Stimulated activated CD4-positive, alpha-beta T cell treated with anti-CD3 and anti-CD28 coated beads, Interleukin-4, amount 100 ng/mL, for 24 hours (primary cell): ENCODE results near the gene HOPX.
"Not testable (repeated sequence)": the region's sequence is repeated elsewhere in the genome, so short reads cannot be mapped to it uniquely, and the experiment has no call there.

ENCODE experiments used
- DNase-seq: peaks from one replicate; pipeline ENCODE4 v3.0.0-alpha.2; 2020

HOPX gene

DNA sequence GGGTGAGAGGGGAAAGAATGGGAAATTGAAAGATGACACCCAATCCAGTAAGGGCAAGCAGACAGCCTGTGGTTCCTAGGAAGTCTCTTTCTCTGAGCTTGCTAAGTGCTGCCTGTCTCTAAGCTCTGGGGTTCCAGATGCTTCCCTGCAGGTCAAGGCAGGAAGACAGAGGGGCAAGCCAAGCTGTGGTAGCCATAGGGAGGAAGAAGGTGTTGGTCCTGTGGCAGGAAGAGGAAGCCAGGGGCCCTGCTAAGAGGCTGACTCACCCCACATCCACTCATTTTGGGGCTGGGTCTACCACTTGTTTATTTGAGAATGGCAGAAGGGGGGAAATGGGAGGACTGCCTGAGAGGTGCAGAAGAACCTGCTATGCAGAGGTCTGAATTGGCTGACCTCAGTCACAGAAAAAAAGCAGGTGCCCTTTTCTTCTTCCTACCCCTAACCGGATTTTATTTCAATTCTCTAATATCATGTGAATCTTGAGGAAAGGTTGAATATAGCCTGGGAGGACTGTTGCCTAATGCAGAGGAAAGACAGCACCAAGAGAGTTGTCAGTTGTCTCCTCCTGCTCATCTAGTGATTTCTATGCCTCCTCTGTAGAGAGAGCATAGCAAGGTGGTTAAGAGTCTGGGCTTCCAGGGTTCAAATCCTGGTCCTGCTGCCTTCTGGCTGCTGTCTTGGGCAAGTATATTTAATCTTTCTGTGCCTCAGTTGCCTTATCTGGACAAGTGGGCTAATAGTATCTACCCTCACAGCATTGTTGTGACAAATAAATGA is 27.4 kb downstream of the HOPX start:
- DNase-seq, result peak; percentile 35

DNA sequence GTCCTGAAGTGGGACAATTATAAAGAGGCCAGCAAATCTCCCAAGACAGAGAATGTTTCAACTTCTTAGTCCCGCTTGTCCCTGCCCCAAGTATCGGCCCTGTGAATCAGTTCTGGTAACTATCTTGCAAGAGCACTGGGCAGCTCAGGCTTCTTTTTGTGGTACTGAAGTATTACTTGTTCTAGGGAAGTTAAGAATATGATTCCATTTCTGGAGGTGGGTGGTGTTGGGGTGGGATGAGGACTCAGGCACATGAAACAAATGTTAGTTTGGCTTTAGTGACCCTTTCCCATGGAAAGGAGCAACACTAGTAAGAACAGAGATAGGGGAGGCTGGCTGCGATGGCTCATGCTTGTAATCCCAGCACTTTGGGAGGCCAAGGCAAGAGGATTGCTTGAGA is 28.9 kb downstream of the HOPX start:
- no peak for DNase-seq

DNA sequence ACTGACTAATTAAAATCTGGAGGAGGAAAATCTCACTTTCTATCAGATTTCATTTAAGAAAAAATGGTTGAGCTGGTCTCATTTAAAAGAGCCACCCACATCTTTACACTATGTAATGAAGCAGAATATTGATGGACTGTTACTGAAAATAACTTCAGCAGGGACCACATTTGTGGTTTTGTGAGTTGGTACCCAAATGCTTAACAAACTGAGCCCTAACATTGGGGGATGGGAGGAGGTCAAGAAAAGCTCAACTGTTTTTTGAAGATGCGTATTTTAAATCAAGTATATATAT is 30.1 kb downstream of the HOPX start:
- no peak for DNase-seq

DNA sequence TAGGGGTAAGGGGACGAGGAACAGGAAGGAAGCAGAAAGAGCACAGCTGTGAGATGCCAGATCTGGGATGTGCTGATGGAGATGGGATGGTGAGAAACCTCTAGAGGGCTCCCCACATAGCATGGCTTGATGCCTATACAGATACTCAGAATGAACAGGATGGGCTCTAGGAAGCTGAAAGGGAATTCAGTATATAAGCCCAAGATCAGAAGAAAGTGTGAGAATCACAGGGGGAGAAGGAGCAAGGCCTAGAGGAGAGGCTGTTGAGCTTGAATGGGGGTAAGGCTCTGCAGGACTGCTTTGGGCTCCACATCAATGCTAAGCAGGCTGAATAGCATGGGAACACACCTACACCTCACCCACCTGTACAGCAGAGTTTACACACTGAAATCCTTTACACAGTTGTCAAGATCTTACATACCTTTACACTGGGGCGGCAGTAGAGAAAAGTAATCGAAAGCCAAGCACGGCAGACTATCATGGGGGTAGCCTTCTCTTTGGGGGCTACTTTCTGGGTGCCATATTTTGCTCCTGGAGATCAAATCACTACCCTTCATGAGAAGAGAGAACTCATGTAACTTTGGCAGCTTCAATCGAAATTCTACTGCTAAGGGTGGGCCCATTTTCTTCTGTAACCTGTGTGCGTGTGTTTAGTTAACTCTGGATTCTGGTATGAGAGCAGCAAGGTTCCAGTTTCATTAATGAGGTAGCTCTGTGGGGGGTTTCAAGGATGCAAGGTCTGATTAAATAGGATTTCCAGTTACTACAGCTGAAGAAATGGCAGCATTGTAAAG is 30.6 kb downstream of the HOPX start:
- peak; percentile 42 for DNase-seq

DNA sequence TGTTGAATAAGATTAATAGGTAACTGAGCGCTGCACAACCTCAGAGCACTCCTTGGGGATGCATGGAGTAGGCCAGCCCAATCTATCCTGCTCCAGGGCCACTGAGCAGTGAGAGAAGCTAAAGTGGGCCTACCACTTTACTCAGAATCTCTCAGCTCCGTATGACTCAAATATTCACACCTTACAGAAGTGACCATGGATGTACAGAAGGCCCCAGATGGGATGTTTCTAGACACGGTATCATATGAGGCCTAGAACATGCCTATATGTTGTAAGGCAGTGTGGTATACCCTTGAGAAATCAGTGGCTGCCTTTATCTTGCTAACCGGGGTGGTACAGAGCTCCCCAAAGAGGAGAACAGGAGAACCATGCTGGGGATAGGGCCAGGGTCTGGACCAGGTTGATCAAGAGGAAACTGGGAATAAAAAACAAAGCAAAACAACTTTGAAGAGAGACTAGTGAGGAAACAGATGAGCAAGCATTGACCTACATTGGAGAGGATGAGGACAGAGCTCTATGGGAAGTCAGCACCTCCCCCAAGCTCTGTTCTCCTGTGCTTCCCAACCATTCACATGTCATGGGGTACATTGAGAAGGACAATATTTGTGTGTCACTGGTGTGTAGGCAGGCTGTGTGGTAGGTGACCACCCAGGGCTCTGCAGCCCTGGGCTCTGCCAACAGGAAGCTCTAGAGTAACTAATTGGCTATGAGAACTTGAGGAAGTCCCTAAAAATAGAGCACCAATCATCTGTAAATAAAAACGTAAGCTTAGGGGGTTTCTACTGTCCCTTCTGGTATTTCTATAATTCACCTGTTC is 31.4 kb downstream of the HOPX start:
- DNase-seq, result no peak

DNA sequence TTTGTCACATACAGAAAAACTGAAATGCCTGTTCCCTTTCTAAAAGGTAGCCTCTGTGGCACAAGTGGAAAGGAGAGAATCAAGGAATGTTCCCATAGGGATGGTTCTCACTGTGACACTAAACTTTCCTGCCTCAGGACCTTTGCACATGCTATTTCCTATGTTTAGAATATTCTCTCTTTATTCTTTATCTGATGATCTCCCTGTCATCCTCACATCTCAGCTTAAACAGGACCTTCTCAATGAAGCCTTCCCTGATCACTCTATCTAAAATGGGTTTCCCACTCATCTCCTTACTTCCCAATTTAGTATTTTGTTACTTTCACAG is 32.3 kb downstream of the HOPX start:
- DNase-seq, result no peak

DNA sequence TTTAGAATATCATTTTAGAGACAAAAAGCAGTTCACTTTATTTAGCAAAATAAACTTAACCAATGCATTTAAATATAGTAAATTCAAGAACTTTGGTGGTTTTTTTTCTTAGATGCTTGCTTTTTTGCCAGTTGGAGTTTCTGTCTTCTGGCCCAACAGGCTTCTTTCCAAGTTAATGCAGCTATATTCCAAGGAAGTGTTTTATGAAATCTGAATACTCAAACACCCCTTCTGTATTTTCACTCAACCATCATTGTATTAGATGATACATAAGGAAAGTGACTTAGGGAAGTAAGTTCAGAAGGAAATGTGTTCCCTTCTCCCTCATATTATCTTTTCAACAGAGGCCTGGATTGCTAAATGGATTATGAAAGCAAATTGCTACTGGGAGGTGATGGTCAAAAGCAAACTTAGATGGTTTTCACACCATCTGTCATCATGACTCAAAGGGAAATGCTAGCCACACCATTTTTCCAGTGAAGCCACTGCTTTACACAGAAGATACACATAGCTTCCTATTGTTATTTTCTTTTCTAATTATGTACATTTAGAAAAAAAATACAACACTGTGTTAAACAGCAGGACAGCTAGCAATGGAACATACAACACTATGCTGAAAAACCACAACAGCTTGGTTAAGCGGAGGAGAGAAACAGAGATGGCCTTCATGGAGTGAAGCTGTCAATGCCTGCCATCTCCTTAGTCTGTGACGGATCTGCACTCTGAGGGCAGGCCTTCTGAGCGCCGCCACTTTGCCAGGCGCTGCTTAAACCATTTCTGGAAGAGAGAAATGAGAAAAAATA is 32.9 kb downstream of the HOPX start:
- no peak for DNase-seq

DNA sequence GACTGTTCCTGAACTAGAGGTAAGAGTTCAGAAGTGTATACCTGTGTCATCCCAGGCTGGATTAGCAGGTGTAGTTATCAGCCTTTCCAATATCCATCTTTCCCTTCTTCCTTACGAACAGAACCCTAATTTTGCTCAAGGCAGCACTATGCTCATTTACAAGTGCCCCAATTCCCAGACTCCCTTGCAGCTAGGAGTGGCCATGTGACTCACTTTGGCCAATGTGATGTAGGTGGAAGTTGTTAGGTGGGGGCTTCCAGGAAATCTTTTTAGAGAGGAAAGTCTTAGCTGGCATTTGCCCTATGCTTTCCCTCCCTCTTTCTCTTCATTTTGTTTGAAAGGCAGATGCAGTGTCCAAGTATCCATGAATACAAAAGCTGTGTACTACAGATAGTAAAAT is 34.8 kb downstream of the HOPX start:
- no peak for DNase-seq

DNA sequence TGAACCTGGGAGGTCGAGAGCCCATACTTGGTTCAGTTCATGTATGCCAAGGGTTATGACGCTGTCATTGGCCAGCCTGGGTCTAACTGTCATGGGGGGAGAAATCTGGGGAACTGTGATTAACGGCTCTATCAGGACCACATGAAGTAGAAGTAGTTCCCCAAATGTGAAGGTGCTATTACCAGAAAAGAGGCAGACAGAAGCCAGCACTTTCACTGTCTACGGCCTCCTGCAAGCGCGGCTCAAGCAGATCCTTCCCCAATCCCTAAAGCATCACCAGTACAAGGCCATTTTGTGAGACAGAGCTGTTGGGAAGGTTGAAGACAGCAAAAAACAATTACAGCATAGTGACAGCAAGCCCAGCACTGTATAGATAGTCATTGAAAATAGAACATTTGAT is 37.5 kb downstream of the HOPX start:
- DNase-seq, result no peak

DNA sequence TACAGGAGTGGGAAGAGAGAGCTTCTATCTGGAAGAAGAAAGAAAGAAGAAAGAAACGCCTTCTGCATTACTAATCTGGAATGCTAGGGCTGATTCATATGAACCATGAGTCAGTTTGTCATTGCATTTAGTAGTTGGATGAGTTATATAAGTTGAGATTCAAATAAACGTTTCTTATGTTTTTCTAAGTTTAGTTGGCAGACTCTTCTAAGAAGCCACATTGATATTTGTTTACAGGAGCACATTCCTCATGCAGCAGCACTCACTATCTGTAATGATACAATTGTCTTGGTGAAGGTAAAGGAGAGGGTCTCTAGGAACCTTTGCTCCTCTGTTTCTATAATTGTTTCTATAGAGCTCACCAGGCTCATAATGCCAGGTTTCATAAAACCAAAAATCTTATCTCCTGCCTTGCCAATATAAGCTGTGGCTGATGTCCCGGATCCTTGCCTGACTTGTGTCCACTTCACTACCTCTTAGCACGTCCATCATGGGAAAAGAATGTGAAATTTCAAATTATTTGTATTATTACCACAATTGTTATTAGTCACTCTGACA is 39.5 kb downstream of the HOPX start:
- no peak for DNase-seq

DNA sequence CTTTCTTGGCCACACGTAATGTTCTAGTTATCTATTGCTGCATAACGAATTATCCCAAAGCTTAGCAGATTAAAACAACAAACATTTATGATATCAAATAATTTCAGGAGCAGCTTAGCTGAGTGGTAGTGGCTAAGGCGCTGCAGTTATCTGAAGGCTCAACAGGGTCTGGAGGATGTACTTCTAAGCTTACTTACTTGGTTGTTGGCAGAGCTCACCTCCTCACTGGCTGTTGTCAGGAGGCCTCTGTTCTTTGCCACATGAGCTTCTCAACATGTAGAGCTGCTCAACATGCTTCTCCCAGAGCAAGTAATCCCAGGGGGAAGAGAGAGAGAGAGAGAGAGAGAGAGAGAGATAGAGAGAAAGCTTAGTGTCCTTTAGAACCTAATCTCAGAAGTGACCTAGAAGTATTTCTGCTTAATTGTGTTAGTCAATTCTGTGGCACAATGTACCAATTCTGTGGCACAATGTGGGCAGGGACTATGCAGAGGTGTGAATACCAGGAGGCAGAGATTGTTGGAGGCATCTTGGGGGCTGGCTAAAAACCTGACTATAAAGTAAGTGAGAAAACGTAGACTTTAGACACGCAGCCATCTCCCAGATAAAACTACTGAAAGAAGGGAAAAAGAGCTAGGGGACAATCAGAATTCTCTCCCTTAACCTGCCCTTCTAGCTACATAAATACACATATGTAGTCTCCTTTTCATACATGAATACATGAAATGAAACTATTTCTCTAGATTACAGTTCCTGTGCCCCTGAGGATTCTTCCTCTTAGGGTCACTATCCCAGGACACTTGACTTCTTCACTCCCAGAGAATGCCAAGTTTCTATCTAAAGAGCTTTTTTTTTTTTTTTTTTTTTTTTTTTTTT is 40.2 kb downstream of the HOPX start:
- DNase-seq, result peak; percentile 27

DNA sequence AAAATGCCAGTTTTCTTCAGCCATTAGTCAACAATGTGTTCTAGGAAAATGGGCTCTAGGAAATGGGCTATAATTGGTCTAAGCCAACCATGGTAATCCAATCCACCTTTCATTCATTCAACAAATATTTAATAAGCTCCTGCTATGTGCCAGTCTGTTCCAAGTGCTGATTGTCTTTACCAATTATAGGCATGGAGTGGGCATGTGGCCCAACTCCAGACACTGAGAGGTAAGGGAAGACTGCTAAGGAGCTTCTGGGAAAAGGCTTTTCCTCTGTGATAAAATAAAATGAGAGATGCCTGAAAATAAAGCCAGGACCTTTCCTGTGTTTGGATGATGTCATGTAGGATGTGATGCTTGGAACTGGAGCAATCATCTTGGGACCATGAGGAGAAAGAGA is 43.3 kb downstream of the HOPX start:
- DNase-seq, result no peak

DNA sequence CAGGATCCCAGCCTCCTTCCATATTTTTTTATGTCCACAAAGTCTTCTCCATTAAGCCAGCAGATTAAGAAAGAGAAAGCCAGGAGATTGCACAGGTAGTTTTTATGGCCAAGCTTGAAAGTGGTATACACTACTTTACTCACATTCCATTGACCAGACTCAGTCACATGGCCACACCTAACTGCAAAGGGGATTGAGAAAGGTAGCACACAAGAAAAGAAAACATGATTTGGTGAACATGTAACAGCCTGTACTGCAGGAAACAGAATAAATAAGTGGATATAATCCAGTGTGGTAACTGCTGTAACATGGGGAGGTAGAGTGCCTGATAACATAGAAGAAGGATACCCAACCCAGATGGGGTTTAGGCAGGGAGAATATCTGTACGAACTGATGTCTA is 43.9 kb downstream of the HOPX start:
- DNase-seq, result no peak

DNA sequence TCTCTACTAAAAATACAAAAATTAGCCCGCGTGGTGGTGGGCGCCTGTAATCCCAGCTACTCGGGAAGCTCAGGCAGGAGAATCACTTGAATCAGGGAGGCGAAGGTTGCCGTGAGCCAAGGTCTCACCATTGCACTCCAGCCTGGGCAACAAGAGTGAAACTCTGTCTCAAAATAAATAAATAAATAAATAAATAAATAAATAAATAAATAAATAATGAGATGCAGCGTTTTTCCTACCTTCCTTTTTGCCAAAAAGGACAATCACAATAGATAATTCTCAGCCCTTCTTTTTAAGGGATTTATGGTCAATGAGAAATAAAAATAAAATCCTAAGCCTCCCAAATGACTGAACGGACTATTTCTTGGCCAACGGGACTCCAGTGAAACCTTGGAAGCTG is 46.1 kb downstream of the HOPX start:
- not testable (repeated sequence) for DNase-seq

DNA sequence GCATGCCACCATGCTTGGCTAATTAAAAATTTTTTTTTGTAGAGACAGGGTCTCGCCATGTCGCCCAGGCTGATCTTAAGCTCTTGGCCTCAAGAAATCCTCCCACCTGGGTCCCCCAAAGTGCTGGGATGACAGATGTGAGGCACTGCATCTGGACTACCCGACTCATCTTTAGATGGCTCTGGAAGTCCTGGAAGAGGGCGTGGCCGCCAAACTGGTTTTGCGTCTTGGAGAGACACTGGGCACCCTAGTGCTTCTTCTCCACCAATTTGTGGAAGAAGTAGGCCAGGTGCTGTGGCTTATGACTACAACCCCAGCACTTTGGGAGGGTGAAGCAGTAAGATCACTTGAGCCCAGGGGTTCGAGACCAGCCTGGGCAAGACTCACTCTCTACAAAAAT is 47.6 kb downstream of the HOPX start:
- no peak for DNase-seq

DNA sequence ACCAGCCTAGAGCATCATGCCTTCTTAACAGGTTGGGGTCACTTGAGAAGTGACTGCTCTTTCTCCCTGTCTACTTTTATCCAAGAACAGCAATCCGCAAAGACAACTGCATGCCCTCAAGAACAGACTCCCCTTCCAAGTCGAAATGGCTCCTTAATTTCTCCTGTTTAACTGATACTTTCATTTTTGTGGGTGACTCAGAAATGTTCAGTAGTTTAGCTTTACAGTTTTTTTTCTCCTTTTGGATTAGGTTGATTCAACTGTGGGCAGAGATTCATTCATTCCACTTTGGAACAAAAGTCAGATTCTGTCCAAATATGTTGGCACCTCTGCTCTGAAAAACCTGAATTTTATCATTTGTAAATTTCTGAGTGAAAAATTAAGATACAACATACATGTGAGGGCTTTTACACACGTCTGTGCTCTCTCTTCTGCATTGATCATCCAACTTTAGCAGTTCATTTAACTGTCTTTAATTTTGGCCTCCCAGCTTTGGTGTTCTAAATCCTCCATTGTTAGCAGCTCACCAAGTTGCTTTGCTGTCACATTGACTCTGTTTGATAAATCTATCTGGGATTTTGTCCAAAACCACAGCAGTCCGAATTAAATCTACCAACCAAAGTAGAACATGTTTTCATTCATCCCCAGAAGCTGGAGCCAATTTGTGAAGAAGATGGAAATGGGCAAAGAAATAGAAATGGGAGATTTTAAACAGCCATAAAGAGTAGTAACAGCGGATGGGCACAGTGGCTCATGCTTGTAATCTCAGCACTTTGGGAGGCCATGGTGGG is 50.0 kb downstream of the HOPX start:
- no peak for DNase-seq

DNA sequence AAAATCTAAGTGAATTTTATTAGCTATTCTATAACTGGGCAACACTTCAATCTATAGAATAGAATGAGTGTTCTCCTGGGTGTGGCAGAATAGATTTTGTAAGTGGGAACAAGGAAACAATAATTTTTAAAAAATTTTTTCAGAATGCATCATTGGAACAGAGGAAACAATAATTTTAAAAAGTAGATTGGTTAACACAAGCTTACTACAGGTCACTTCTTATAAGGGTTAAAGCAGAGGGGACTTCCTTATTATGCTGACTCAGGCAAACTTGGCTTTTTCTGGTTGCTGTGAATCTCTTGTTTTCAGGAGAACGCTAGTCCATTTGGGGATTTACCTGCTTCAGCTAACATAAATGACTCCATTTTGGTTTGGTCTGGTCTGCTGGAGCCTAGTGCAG is 52.5 kb downstream of the HOPX start:
- DNase-seq, result no peak

DNA sequence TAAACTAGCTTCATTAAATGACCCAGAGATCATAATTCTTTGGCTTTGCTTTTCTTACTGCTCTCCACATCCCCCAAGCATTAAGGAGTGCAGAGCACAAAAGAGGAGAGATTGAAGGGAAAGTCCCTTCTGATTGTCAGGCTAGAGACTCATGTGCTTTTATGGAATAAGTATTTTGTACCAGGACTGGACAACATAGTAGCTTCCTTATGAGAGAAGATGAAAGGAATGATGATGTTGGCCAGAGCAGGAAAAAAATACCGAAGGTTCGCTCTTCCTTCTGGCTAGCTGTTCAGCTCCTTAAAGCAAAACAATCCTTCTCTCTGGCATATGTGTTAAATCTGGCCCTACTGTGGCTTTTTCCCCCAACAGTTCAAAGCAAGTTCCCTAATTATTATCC is 53.1 kb downstream of the HOPX start:
- no peak for DNase-seq

DNA sequence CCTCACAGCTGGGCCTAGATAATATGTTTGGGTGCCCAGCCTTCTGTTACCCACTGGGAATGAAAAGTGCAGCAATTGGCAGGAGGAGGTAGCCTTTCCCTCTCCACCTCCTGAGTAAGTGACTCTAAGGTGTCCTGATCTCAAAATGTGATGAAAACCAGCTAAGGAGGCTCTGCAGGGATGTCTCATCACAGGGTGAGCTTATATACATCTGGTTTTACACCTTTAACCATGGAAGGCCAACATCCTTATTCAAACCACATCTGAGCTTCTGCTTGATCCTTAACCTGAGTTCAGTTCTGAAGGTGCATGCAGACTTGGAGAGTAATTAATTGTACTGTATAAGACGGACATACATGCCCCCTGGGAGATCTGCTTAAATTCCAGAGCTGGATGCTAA is 53.7 kb downstream of the HOPX start:
- no peak for DNase-seq

DNA sequence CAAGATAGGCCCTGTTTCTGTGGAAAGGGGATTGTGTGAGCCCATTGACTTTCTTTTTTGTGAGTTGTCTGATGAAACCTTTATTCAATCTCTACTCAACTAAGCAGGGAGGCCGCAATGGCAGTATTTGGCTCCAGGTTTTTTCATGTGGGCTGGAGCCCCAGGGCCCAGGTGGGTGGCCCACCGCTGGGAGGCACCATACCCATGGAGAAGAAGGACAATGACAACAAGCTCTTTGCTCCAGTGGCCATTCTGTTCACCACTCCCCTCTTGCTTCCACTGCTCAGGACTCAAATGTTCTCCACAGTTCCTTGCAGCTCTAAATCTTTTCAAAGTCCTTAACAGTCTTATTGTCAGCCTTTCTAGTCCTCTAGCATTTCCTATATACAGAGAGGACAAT is 54.1 kb downstream of the HOPX start:
- DNase-seq, result no peak

DNA sequence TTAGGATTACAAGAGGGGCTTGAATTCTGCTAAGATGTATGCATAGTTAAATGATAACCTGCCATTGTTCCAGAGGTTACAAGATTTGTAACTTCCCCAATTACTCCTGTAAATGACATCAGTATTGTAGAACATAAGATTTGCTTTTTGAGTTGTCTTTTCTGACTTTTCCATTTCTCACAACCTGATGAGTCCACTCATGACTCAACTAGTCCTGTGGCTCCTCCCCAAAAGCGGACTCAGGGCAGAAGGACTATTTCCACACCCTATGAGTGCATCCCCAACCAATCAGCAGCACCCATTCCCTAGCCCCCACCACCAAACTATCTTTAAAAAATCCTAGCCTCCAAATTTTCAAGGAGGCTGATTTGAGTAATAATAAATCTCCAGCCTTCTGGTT is 54.7 kb downstream of the HOPX start:
- no peak for DNase-seq
